K562 (cell line): ENCODE measurements around the gene MROH8. TPM values are rescaled to one million over a fixed set of nuclear protein-coding genes. Genes with fewer than 3 reads are reported as not detected.

ENCODE experiments used
- CBX2 ChIP-seq: fragments of 200-600 bp; sonication (generic); IDR thresholded peaks from one replicate; pipeline ENCODE4 v1.6.1; 2012; ENCODE audit warnings: mild to moderate bottlenecking, low read length, inconsistent platforms; ENCODE audit not compliant: insufficient read depth, poor library complexity, severe bottlenecking
- CEBPG ChIP-seq, 3 experiments: fragments of 200-800 bp in 1 of 3; sonication (Bioruptor generic) in 1 of 3; sonication (generic) in 1 of 3; formaldehyde crosslinking in 1 of 3; IDR thresholded peaks in 2 of 3; conservative IDR thresholded peaks in 1 of 3; 2 replicates each; pipeline versions ENCODE4 v1.6.1 to v1.8.0; 2016 to 2022; ENCODE audit warnings: missing compliant biosample characterization in 2 of 3, missing genetic modification characterization in 2 of 3, mild to moderate bottlenecking in 1 of 3, missing genetic modification reagents in 1 of 3
- COPS2 ChIP-seq: fragments of 450-650 bp; conservative IDR thresholded peaks from 2 replicates; pipeline ENCODE4 v1.6.1; 2016; ENCODE audit warnings: mild to moderate bottlenecking, moderate library complexity
- CTBP1 ChIP-seq: fragments of 450-650 bp; IDR thresholded peaks from 2 replicates; pipeline ENCODE4 v1.6.1; 2016; ENCODE audit warnings: borderline replicate concordance
- GTF2F1 ChIP-seq: IDR thresholded peaks from 2 replicates; pipeline ENCODE4 v1.6.1; 2011; ENCODE audit warnings: low read depth, low read length, improper control_type of control experiment
- HIVEP1 ChIP-seq: fragments of 250-450 bp; sonication (Bioruptor Pico); IDR thresholded peaks from 2 replicates; pipeline ENCODE4 v1.4.0; 2020; ENCODE audit warnings: mild to moderate bottlenecking
- NCOA6 ChIP-seq: fragments of 450-650 bp; IDR thresholded peaks from 2 replicates; pipeline ENCODE4 v1.6.1; 2017; ENCODE audit warnings: mild to moderate bottlenecking
- OTX1 ChIP-seq: fragments of 450-650 bp; formaldehyde crosslinking; IDR thresholded peaks from 2 replicates; pipeline ENCODE4 v1.4.0; 2022; ENCODE audit warnings: mild to moderate bottlenecking
- SRSF9 ChIP-seq: fragments of 200-400 bp; formaldehyde crosslinking; IDR thresholded peaks from 2 replicates; pipeline ENCODE4 v1.6.1; 2017; ENCODE audit warnings: low read depth, low read length, borderline replicate concordance
- ZNF263 ChIP-seq: sonication (generic); formaldehyde crosslinking; IDR thresholded peaks from 2 replicates; pipeline ENCODE4 v1.8.0; 2022; ENCODE audit warnings: mild to moderate bottlenecking, missing genetic modification reagents, borderline replicate concordance
- ZSCAN29 ChIP-seq: fragments of 450-650 bp; IDR thresholded peaks from 2 replicates; pipeline ENCODE4 v1.6.1; 2017
- polyA plus RNA-seq, 8 experiments: library from polyadenylated mRNA; depleted of rRNA in 4 of 8; stranded (reverse) in 5 of 8; unstranded in 3 of 8; fragments of >200 nt; fragmentation: Nextera tagmentation in 2 of 8; fragmentation: Illumina TruSeq in 1 of 8; extraction: Ambion mirVana in 2 of 8; extraction: Trizol in 1 of 8; gene quantifications; 2 replicates each; pipeline versions ENCODE4 v1.2.1 to v1.2.3, GENCODE V29; 2011 to 2014; ENCODE audit warnings: inconsistent platforms in 1 of 8, missing spikeins in 1 of 8
- total RNA-seq, 7 experiments: library from RNA; depleted of rRNA in 6 of 7; stranded (reverse); fragments of >200 nt in 6 of 7; fragmentation: Illumina TruSeq in 2 of 7; extraction: Trizol in 2 of 7; gene quantifications; 2 replicates each; pipeline versions ENCODE4 v1.2.1 to v1.2.3, GENCODE V29; 2011 to 2021; ENCODE audit warnings: low replicate concordance in 1 of 7
- TF ChIP-seq, protein P1 (sequence below): sonication (generic); formaldehyde crosslinking; IDR thresholded peaks from 2 replicates; pipeline ENCODE4 v1.8.0; 2022; ENCODE audit warnings: missing genetic modification reagents, mild to moderate bottlenecking, borderline replicate concordance
- TF ChIP-seq, protein P2 (sequence below): fragments of 450-650 bp; formaldehyde crosslinking; IDR thresholded peaks from 2 replicates; pipeline ENCODE4 v1.4.0; 2022; ENCODE audit warnings: mild to moderate bottlenecking, moderate library complexity
- TF ChIP-seq, protein P3 (sequence below): sonication (generic); formaldehyde crosslinking; IDR thresholded peaks from 2 replicates; pipeline ENCODE4 v1.8.0; 2022; ENCODE audit warnings: mild to moderate bottlenecking, missing genetic modification reagents
- TF ChIP-seq, protein P4 (sequence below): fragments of 450-650 bp; IDR thresholded peaks from 2 replicates; pipeline ENCODE4 v1.6.1; 2018; ENCODE audit not compliant: partially characterized antibody

The MROH8 gene
- total and polyA plus RNA-seq, 9 of the 15 experiments (the other 6 are each of a cell fraction or from before 2014, with no cell fraction given), result 0.21 to 1.5 (median 0.78) TPM

DNA sequence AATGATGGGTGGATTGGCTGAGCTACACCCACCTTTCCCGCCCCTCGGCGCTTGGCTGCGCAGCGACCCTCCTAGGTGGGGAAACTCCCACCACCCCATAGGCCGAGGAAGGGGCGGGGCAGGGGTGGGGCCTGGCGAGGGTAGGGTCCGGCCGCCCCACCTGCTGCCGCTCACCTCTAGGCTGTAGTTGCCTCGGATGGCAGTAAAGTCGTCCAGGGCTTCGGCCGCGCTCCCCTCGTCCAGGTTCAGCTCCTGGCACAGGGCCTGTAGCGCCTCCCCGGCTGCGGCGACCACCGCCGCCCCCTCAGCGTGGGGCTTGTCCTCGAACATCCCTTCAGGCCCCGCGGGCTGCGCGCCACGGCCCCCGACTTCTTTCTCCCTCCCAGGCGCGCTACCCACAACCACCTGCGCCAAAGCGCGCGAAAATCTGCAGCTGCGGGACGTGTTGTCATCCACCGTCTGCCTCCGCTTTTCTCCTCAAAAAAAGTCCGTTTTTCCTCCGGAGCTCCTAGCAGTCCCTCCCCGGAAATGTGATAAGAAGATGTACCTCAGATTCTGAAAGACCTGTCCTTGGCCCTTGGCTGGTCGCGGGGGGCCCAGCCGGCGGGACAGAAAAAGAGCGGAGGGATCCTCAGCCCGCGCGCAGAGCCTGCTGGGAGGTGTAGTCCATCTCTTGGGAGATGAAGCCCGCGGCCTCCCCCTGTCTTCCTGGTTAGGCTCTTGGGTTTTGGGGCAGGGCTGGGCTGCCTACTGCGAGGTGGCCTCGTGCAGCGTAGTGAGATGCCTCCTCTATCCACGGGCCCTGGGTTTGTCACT lies 83.5 kb downstream of the MROH8 start, which contains the start of gene RBL1 (continued):
- TF ChIP-seq, protein P1, sequence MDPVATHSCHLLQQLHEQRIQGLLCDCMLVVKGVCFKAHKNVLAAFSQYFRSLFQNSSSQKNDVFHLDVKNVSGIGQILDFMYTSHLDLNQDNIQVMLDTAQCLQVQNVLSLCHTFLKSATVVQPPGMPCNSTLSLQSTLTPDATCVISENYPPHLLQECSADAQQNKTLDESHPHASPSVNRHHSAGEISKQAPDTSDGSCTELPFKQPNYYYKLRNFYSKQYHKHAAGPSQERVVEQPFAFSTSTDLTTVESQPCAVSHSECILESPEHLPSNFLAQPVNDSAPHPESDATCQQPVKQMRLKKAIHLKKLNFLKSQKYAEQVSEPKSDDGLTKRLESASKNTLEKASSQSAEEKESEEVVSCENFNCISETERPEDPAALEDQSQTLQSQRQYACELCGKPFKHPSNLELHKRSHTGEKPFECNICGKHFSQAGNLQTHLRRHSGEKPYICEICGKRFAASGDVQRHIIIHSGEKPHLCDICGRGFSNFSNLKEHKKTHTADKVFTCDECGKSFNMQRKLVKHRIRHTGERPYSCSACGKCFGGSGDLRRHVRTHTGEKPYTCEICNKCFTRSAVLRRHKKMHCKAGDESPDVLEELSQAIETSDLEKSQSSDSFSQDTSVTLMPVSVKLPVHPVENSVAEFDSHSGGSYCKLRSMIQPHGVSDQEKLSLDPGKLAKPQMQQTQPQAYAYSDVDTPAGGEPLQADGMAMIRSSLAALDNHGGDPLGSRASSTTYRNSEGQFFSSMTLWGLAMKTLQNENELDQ (CRISPR knock-in tag), result peak; percentile 38; the same call in 1 of the 2 replicates
- TF ChIP-seq CTBP1 (peak; percentile 88), COPS2 (no peak), ZSCAN29 (no peak), SRSF9 (no peak), CEBPG (CRISPR knock-in tag; IDR thresholded peaks at IDR 0.05) (no peak), CEBPG (tag; conservative IDR thresholded peaks at IDR 0.05 in 1 of 2, IDR thresholded peaks at IDR 0.05 in 1 of 2) (peak in 1 of 2 experiments; percentile 40; a peak in 1 of 4 replicates), OTX1 (CRISPR knock-in tag) (peak; percentile 58; the same call in 1 of the 2 replicates), CBX2 (no peak), HIVEP1 (CRISPR knock-in tag) (no peak), GTF2F1 (no peak), NCOA6 (no peak), ZNF263 (CRISPR knock-in tag) (no peak)
- TF ChIP-seq, protein P2, sequence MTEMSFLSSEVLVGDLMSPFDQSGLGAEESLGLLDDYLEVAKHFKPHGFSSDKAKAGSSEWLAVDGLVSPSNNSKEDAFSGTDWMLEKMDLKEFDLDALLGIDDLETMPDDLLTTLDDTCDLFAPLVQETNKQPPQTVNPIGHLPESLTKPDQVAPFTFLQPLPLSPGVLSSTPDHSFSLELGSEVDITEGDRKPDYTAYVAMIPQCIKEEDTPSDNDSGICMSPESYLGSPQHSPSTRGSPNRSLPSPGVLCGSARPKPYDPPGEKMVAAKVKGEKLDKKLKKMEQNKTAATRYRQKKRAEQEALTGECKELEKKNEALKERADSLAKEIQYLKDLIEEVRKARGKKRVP (CRISPR knock-in tag), result no peak
- TF ChIP-seq, protein P3, sequence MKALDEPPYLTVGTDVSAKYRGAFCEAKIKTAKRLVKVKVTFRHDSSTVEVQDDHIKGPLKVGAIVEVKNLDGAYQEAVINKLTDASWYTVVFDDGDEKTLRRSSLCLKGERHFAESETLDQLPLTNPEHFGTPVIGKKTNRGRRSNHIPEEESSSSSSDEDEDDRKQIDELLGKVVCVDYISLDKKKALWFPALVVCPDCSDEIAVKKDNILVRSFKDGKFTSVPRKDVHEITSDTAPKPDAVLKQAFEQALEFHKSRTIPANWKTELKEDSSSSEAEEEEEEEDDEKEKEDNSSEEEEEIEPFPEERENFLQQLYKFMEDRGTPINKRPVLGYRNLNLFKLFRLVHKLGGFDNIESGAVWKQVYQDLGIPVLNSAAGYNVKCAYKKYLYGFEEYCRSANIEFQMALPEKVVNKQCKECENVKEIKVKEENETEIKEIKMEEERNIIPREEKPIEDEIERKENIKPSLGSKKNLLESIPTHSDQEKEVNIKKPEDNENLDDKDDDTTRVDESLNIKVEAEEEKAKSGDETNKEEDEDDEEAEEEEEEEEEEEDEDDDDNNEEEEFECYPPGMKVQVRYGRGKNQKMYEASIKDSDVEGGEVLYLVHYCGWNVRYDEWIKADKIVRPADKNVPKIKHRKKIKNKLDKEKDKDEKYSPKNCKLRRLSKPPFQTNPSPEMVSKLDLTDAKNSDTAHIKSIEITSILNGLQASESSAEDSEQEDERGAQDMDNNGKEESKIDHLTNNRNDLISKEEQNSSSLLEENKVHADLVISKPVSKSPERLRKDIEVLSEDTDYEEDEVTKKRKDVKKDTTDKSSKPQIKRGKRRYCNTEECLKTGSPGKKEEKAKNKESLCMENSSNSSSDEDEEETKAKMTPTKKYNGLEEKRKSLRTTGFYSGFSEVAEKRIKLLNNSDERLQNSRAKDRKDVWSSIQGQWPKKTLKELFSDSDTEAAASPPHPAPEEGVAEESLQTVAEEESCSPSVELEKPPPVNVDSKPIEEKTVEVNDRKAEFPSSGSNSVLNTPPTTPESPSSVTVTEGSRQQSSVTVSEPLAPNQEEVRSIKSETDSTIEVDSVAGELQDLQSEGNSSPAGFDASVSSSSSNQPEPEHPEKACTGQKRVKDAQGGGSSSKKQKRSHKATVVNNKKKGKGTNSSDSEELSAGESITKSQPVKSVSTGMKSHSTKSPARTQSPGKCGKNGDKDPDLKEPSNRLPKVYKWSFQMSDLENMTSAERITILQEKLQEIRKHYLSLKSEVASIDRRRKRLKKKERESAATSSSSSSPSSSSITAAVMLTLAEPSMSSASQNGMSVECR (CRISPR knock-in tag), result peak; percentile 98
- TF ChIP-seq, protein P4, sequence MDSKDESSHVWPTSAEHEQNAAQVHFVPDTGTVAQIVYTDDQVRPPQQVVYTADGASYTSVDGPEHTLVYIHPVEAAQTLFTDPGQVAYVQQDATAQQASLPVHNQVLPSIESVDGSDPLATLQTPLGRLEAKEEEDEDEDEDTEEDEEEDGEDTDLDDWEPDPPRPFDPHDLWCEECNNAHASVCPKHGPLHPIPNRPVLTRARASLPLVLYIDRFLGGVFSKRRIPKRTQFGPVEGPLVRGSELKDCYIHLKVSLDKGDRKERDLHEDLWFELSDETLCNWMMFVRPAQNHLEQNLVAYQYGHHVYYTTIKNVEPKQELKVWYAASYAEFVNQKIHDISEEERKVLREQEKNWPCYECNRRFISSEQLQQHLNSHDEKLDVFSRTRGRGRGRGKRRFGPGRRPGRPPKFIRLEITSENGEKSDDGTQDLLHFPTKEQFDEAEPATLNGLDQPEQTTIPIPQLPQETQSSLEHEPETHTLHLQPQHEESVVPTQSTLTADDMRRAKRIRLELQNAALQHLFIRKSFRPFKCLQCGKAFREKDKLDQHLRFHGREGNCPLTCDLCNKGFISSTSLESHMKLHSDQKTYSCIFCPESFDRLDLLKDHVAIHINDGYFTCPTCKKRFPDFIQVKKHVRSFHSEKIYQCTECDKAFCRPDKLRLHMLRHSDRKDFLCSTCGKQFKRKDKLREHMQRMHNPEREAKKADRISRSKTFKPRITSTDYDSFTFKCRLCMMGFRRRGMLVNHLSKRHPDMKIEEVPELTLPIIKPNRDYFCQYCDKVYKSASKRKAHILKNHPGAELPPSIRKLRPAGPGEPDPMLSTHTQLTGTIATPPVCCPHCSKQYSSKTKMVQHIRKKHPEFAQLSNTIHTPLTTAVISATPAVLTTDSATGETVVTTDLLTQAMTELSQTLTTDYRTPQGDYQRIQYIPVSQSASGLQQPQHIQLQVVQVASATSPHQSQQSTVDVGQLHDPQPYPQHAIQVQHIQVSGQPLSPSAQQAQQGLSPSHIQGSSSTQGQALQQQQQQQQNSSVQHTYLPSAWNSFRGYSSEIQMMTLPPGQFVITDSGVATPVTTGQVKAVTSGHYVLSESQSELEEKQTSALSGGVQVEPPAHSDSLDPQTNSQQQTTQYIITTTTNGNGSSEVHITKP, result peak; percentile 70
